Activated CD4-positive, alpha-beta T cell treated with anti-CD3 and anti-CD28 coated beads, Interleukin-2, Interleukin-6, amounts not matched to agents 100 ng/mL and 50 ng/mL, durations not matched to agents 16 hours and 8 hours (primary cell): ENCODE data around the gene SLC44A3.

ENCODE experiments used
- DNase-seq: peaks from one replicate; pipeline ENCODE4 v3.0.0-alpha.2; 2020

SLC44A3 gene

DNA sequence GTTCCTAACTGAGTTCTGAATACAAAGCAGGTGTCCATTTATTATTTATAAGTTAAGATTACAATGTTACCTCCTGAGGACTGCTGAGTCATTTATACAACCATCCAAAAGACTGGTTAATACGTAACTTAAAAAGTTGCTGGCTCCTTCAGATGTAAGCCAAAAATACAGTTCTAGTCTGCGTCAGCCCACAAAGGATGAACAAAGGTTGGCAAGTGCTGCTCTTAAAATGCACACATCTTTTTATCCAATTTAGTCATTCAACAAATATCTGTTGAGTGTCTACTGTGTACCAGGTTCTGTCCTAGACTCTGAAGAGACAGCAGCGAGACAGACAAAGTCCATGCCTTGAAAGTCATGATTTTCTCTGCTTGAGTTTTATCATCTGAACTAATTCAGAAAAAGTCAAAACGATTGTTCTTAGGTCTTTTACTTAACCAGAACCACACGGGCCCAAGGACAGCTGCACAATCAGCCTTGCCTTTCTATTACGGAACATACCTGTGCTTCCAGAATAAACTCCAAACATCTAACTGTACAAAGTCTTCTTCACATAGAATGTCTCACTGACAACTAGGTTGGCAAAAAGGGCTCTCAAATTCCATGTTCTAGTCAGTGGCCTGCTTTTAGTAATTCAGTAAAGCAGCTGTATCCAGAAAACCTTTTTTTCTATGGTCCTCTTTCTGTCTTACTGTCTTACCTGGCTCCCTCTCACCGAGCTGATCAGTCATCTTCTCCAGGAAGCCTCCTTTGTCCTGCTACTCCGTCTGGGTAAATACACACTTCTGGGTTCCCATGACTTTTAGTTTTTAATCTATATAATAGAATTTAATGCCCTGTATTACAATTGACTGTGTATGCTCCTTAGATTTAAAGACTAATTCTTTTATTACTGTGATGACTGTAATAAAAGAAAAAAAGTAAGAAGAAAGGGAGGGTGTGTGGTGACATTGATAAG, 122.3 kb downstream of the SLC44A3 start:
- DNase-seq = no peak
